Thyroid gland (tissue), 4 donors: ENCODE results near the gene NKX2-2. TPM values are rescaled to one million over a fixed set of nuclear protein-coding genes. Genes with fewer than 3 reads are reported as not detected.

ENCODE experiments used
- DNase-seq, 2 donors: peaks; one replicate each; pipeline ENCODE4 v3.0.0-alpha.2; 2019
- H3K27ac ChIP-seq, 3 donors: fragments of 200-600 bp; sonication (generic); 1 replicate in 2 of 3; 2 replicates in 1 of 3; pipeline ENCODE4 v1.5.1; 2016 to 2019; ENCODE audit warnings: mild to moderate bottlenecking in 1 of 3, moderate library complexity in 1 of 3
- H3K27me3 ChIP-seq: fragments of 200-600 bp; sonication (generic); one replicate; pipeline ENCODE4 v1.5.1; 2019
- H3K36me3 ChIP-seq, 2 donors: fragments of 200-600 bp; sonication (generic); one replicate each; pipeline ENCODE4 v1.5.1; 2016 to 2019
- H3K4me1 ChIP-seq, 2 donors: fragments of 200-600 bp; sonication (generic); one replicate each; pipeline ENCODE4 v1.5.1; 2017 to 2019
- H3K4me3 ChIP-seq, 3 donors: fragments of 200-600 bp; sonication (generic); replicated peaks in 1 of 3; 1 replicate in 2 of 3; 2 replicates in 1 of 3; pipeline ENCODE4 v1.5.1; 2016; ENCODE audit warnings: mild to moderate bottlenecking in 1 of 3
- H3K9me3 ChIP-seq: fragments of 200-600 bp; sonication (generic); one replicate; pipeline ENCODE4 v1.5.1; 2017
- CTCF ChIP-seq, 6 experiments: fragments of 200-600 bp in 3 of 6; fragments of 450-650 bp in 3 of 6; sonication (generic) in 3 of 6; IDR thresholded peaks; one replicate each; pipeline ENCODE4 v1.5.1; 2016 to 2019; ENCODE audit warnings: antibody characterized with exemption in 6 of 6, mild to moderate bottlenecking in 2 of 6, inconsistent platforms in 1 of 6, moderate library complexity in 1 of 6
- POLR2A ChIP-seq, 2 donors: fragments of 450-650 bp; IDR thresholded peaks; one replicate each; pipeline ENCODE4 v1.6.1; 2017; ENCODE audit warnings: antibody characterized with exemption in 2 of 2, mild to moderate bottlenecking in 2 of 2, moderate library complexity in 1 of 2
- WGBS, 2 donors: methylation state at CpG; one replicate each; pipeline ENCODE4 v1.1.5; 2017; 5-methylcytosine and 5-hydroxymethylcytosine counted together
- intact Hi-C: fragments of 100-400 bp; cut with DNase I; formaldehyde crosslinking; loops from one replicate; pipeline ENCODE4 v1.15.1; 2023
- total RNA-seq, 4 donors: library from RNA; depleted of rRNA; stranded (reverse); fragments of >200 nt; gene quantifications; one replicate each; pipeline ENCODE4 v1.2.3, GENCODE V29; 2016

The NKX2-2 gene
- total RNA-seq, 4 donors from 2014 or later, result 0.42 TPM; not detected in 3

- Histone ChIP-seq H3K9me3 (no peaks in the 10 kb centered on the region), H3K27me3 (peaks cover 45% of the 10 kb centered on the region), H3K27ac (no peak overlapping the region), H3K36me3 (no peaks in the 10 kb centered on the region), H3K4me1 (peaks cover 14 to 21% of the 10 kb centered on the region in 2 donors), H3K4me3 (peak overlapping the region in 1 of 3 donors; percentile 27)
- peak; percentile 71 to 75 for DNase-seq
- intact Hi-C loops, result no loop called here
- WGBS, 2 donors, result 3% methylated on average over 26 to 31 of the region's 36 CpGs
- TF ChIP-seq CTCF (IDR thresholded peaks at IDR 0.05) (peak; percentile 95 to 99 (median 98)), POLR2A (IDR thresholded peaks at IDR 0.05) (no peak)
Measured at GRCh38 chr20:21505161-21505809, 8.6 kb downstream of the NKX2-2 start.

- Histone ChIP-seq H3K4me1 (peaks cover 9 to 15% of the 10 kb centered on the region in 2 donors), H3K27ac (no peak overlapping the region), H3K36me3 (no peaks in the 10 kb centered on the region), H3K4me3 (no peak overlapping the region), H3K9me3 (no peaks in the 10 kb centered on the region), H3K27me3 (peaks cover 38% of the 10 kb centered on the region)
- intact Hi-C loops, result loop anchor here (5.0 kb wide), 2 partner anchors 267 to 642 kb away; no protein-coding TSS in a partner anchor
- TF ChIP-seq CTCF (IDR thresholded peaks at IDR 0.05) (no peak), POLR2A (IDR thresholded peaks at IDR 0.05) (no peak)
- no peak for DNase-seq
- 84 to 87% methylated on average over 4 to 6 of the region's 7 CpGs for WGBS, 2 donors
Measured at GRCh38 chr20:21504323-21504722, 9.5 kb downstream of the NKX2-2 start.

- 71 to 78% methylated on average over 3 to 4 of the region's 4 CpGs for WGBS, 2 donors
- intact Hi-C loops, result loop anchor here (5.0 kb wide), 2 partner anchors 266 to 641 kb away; no protein-coding TSS in a partner anchor
- Histone ChIP-seq H3K36me3 (no peaks in the 10 kb centered on the region), H3K9me3 (no peaks in the 10 kb centered on the region), H3K4me1 (peaks cover 9 to 15% of the 10 kb centered on the region in 2 donors), H3K27ac (no peak overlapping the region), H3K27me3 (peaks cover 29% of the 10 kb centered on the region), H3K4me3 (no peak overlapping the region)
- TF ChIP-seq CTCF (IDR thresholded peaks at IDR 0.05) (no peak), POLR2A (IDR thresholded peaks at IDR 0.05) (no peak)
- no peak for DNase-seq
Measured at GRCh38 chr20:21503345-21503744, 10.5 kb downstream of the NKX2-2 start.

GRCh38 chr20:21501184-21501583, 12.7 kb downstream of the NKX2-2 start:
- H3K4me1 ChIP-seq, result peaks cover 9 to 12% of the 10 kb centered on the region in 2 donors
- TF ChIP-seq POLR2A (IDR thresholded peaks at IDR 0.05) (no peak), CTCF (IDR thresholded peaks at IDR 0.05) (no peak)
- H3K4me3 ChIP-seq, result no peak overlapping the region
- no peak overlapping the region for H3K27ac ChIP-seq
- no peak for DNase-seq
- 92 to 93% methylated on average over 11 of the region's 11 CpGs for WGBS, 2 donors
- no peaks in the 10 kb centered on the region for H3K36me3 ChIP-seq
- H3K9me3 ChIP-seq, result no peaks in the 10 kb centered on the region
- intact Hi-C loops, result loop anchor here (5.0 kb wide), 2 partner anchors 264 to 639 kb away; no protein-coding TSS in a partner anchor
- peaks cover 14% of the 10 kb centered on the region for H3K27me3 ChIP-seq

- H3K27ac ChIP-seq, result no peak overlapping the region
Measured at GRCh38 chr20:21500599-21500998, 13.3 kb downstream of the NKX2-2 start.

More at GRCh38 chr20:21500599-21500998, 13.3 kb downstream of the NKX2-2 start:
- Histone ChIP-seq H3K27me3 (peaks cover 8% of the 10 kb centered on the region), H3K36me3 (no peaks in the 10 kb centered on the region), H3K4me1 (peaks cover 4 to 6% of the 10 kb centered on the region in 2 donors), H3K9me3 (no peaks in the 10 kb centered on the region), H3K4me3 (no peak overlapping the region)
- intact Hi-C loops, result loop anchor here (5.0 kb wide), 2 partner anchors 263 to 638 kb away; no protein-coding TSS in a partner anchor
- WGBS, 2 donors, result 88 to 92% methylated on average over 7 of the region's 7 CpGs
- DNase-seq, result no peak
- TF ChIP-seq POLR2A (IDR thresholded peaks at IDR 0.05) (no peak), CTCF (IDR thresholded peaks at IDR 0.05) (no peak)
